Medulla oblongata (tissue), 1 donor: ENCODE data around the gene NDN.

Experiments
- DNase-seq: peaks from one replicate; pipeline ENCODE4 v3.0.0-alpha.2; 2015; ENCODE audit errors: extremely low spot score

NDN gene

DNA sequence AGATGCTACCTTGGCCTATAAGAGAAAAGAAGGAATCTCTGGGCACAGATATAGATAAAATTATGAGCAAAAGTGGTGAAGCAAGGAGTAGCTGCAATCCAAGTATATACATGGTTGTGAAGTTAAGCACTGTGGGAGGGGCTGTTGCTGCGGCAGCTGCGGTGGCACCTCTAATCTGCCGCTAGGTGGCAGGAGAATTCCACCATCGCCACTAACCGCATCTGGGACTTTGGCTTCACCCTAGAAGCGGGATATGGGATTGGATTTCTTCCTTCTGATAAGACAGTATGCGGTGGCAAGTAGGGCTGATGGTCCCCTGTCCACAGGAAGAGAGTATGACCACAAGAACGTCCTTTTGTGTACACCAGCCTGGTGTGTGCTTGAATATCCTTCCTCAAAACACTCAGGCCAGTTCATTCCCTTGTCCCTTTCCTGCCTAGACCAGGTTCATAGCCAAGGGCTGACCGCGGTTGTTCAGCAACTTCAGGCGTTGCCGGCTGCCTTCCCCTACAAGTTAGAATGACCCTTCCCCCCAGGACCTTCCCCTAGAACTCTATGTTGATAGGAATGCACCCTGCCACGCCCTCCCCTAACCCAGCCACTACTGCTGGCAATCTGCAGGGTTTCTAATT, 44.6 kb downstream of the NDN start:
- peak; percentile 80 for DNase-seq
